SK-N-SH (cell line): ENCODE measurements around the gene EP400. TPM values are rescaled to one million over a fixed set of nuclear protein-coding genes. Genes with fewer than 3 reads are reported as not detected.

Source experiments
- CTCF ChIA-PET: fragments of 300-600, 350-600 bp; formaldehyde crosslinking; extraction: SDS; loops from one replicate; lab custom pipeline; 2021; lab: Yijun Ruan, JAX
- POLR2A ChIA-PET: fragments of 350-600 bp; sonication (Branson Sonifier 250); formaldehyde crosslinking; extraction: SDS; loops from one replicate; lab custom pipeline; 2020; ENCODE audit warnings: antibody characterized with exemption, inconsistent platforms; lab: Yijun Ruan, JAX
- DNase-seq: peaks from one replicate; pipeline ENCODE4 v3.0.0; 2012
- H2AFZ ChIP-seq: fragments of 200-600 bp; sonication (generic); 2 replicates; pipeline ENCODE4 v1.8.1; 2016; ENCODE audit warnings: antibody characterized with exemption, mild to moderate bottlenecking, low read depth
- H3F3A ChIP-seq: fragments of 200-600 bp; sonication (generic); replicated peaks from 2 replicates; pipeline ENCODE3; 2016; ENCODE audit warnings: antibody characterized with exemption, mild to moderate bottlenecking; ENCODE audit not compliant: insufficient read depth
- H3K27ac ChIP-seq, 2 experiments: fragments of 200-500 bp in 1 of 2; fragments of 200-600 bp in 1 of 2; sonication (Bioruptor generic) in 1 of 2; sonication (generic), shearing (Covaris generic) in 1 of 2; 2 replicates each; pipeline versions ENCODE4 v1.5.1 to v1.6.1; 2014 to 2016; ENCODE audit warnings: low read depth in 2 of 2, inconsistent platforms in 1 of 2, low read length in 1 of 2, mild to moderate bottlenecking in 1 of 2, mixed read lengths in 1 of 2
- H3K27me3 ChIP-seq: fragments of 200-600 bp; sonication (generic), shearing (Covaris generic); 2 replicates; pipeline ENCODE4 v1.6.1; 2016; ENCODE audit warnings: mixed run types; ENCODE audit not compliant: insufficient read depth
- H3K36me3 ChIP-seq, 2 experiments: fragments of 200-500 bp in 1 of 2; fragments of 200-600 bp in 1 of 2; sonication (Bioruptor generic) in 1 of 2; sonication (generic) in 1 of 2; replicated peaks in 1 of 2; 2 replicates each; pipeline versions ENCODE3 to v1.5.1; 2014 to 2016; ENCODE audit warnings: low read length in 1 of 2, mild to moderate bottlenecking in 1 of 2; ENCODE audit not compliant: insufficient read depth in 2 of 2, control insufficient read depth in 1 of 2
- H3K4me1 ChIP-seq, 2 experiments: fragments of 200-500 bp in 1 of 2; fragments of 200-600 bp in 1 of 2; sonication (Bioruptor generic) in 1 of 2; sonication (generic), shearing (Covaris generic) in 1 of 2; 2 replicates each; pipeline versions ENCODE4 v1.5.1 to v1.6.1; 2014 to 2016; ENCODE audit warnings: low read depth in 1 of 2, low read length in 1 of 2, mixed run types in 1 of 2; ENCODE audit not compliant: insufficient read depth in 2 of 2, control insufficient read depth in 1 of 2
- H3K4me2 ChIP-seq: fragments of 200-600 bp; sonication (generic), shearing (Covaris generic); 2 replicates; pipeline ENCODE4 v1.6.1; 2017; ENCODE audit warnings: mixed run types
- H3K4me3 ChIP-seq, 2 experiments: fragments of 200-500 bp in 1 of 2; fragments of 200-600 bp in 1 of 2; sonication (Bioruptor generic) in 1 of 2; sonication (generic), shearing (Covaris generic) in 1 of 2; 2 replicates each; pipeline versions ENCODE4 v1.5.1 to v1.8.1; 2014 to 2016; ENCODE audit warnings: low read depth in 2 of 2, inconsistent platforms in 1 of 2, low read length in 1 of 2, mild to moderate bottlenecking in 1 of 2, mixed read lengths in 1 of 2, moderate library complexity in 1 of 2
- H3K79me2 ChIP-seq: fragments of 200-600 bp; sonication (generic); 2 replicates; pipeline ENCODE4 v1.8.1; 2017; ENCODE audit warnings: mild to moderate bottlenecking; ENCODE audit not compliant: insufficient read depth
- H3K9ac ChIP-seq: fragments of 200-600 bp; sonication (generic); 2 replicates; pipeline ENCODE4 v1.6.1; 2017; ENCODE audit warnings: mixed run types
- H3K9me2 ChIP-seq: fragments of 200-600 bp; sonication (generic); 2 replicates; pipeline ENCODE4 v1.6.1; 2017; ENCODE audit warnings: mixed run types
- H3K9me3 ChIP-seq: fragments of 200-600 bp; sonication (generic); 2 replicates; pipeline ENCODE4 v1.6.1; 2017; ENCODE audit warnings: mixed run types, mild to moderate bottlenecking, moderate library complexity
- H4K20me1 ChIP-seq: fragments of 200-600 bp; sonication (generic); 2 replicates; pipeline ENCODE4 v1.6.1; 2017; ENCODE audit warnings: mild to moderate bottlenecking, mixed run types; ENCODE audit not compliant: insufficient read depth
- EP300 ChIP-seq, 2 experiments: IDR thresholded peaks; 2 replicates each; pipeline versions ENCODE4 v1.4.0 to v1.6.1; 2012; ENCODE audit warnings: borderline replicate concordance in 1 of 2, low read depth in 1 of 2, low read length in 1 of 2
- EZH2phosphoT487 ChIP-seq: fragments of 200-600 bp; sonication (generic); IDR thresholded peaks from 2 replicates; pipeline ENCODE4 v1.6.1; 2017; ENCODE audit warnings: low read depth, mixed run types, mild to moderate bottlenecking, antibody characterized with exemption, moderate library complexity, borderline replicate concordance
- FOXM1 ChIP-seq: IDR thresholded peaks from 2 replicates; pipeline ENCODE4 v1.4.0; 2012; ENCODE audit warnings: low read depth, mild to moderate bottlenecking
- GABPA ChIP-seq: IDR thresholded peaks from 2 replicates; pipeline ENCODE4 v1.4.0; 2012; ENCODE audit warnings: low read depth, mild to moderate bottlenecking
- GATA2 ChIP-seq: sonication (generic); formaldehyde crosslinking; IDR thresholded peaks from 2 replicates; pipeline ENCODE4 v1.5.0; 2020; ENCODE audit warnings: mild to moderate bottlenecking, missing genetic modification reagents
- MEF2A ChIP-seq: IDR thresholded peaks from 2 replicates; pipeline ENCODE4 v1.4.0; 2012; ENCODE audit warnings: low read depth, borderline replicate concordance
- MXI1 ChIP-seq: IDR thresholded peaks from 2 replicates; pipeline ENCODE4 v1.6.1; 2012; ENCODE audit warnings: mild to moderate bottlenecking, low read depth, low read length, improper control_type of control experiment
- NFIC ChIP-seq: IDR thresholded peaks from 2 replicates; pipeline ENCODE4 v1.4.0; 2012; ENCODE audit warnings: borderline replicate concordance
- NRF1 ChIP-seq: IDR thresholded peaks from 2 replicates; pipeline ENCODE4 v1.6.1; 2012; ENCODE audit warnings: low read depth, mild to moderate bottlenecking, low read length
- POLR2AphosphoS5 ChIP-seq: IDR thresholded peaks from 2 replicates; pipeline ENCODE4 v1.6.1; 2012; ENCODE audit warnings: low read depth, low read length
- RAD21 ChIP-seq: IDR thresholded peaks from 2 replicates; pipeline ENCODE4 v1.6.1; 2012; ENCODE audit warnings: mild to moderate bottlenecking, low read length
- SIN3A ChIP-seq: IDR thresholded peaks from 2 replicates; pipeline ENCODE4 v1.6.1; 2012; ENCODE audit warnings: low read depth, mild to moderate bottlenecking, low read length, moderate library complexity, borderline replicate concordance
- TEAD4 ChIP-seq: IDR thresholded peaks from 2 replicates; pipeline ENCODE4 v1.4.0; 2012; ENCODE audit warnings: mild to moderate bottlenecking, borderline replicate concordance; ENCODE audit not compliant: insufficient read depth
- WGBS: methylation state at CpG from one replicate; pipeline ENCODE4 v1.1.6; 2017; ENCODE audit warnings: low lambda C conversion rate; 5-methylcytosine and 5-hydroxymethylcytosine counted together
- polyA plus RNA-seq, 3 experiments: library from polyadenylated mRNA; depleted of rRNA; stranded (reverse); fragments of >200 nt; gene quantifications; 2 replicates each; pipeline ENCODE4 v1.2.3, GENCODE V29; 2012
- TF ChIP-seq, protein P1 (sequence below): IDR thresholded peaks from 2 replicates; pipeline ENCODE4; 2012
- TF ChIP-seq, protein P2 (sequence below): IDR thresholded peaks from 2 replicates; pipeline ENCODE4 v1.6.1; 2012; ENCODE audit warnings: mild to moderate bottlenecking, low read depth, low read length, moderate library complexity
- TF ChIP-seq, protein P3 (sequence below): IDR thresholded peaks from 2 replicates; pipeline ENCODE4 v1.4.0; 2012; ENCODE audit warnings: low read depth, borderline replicate concordance
- TF ChIP-seq, protein P4 (sequence below): fragments of 150-350 bp; IDR thresholded peaks from 2 replicates; pipeline ENCODE4 v1.6.1; 2017; ENCODE audit warnings: antibody characterized with exemption, low read length, low read depth, borderline replicate concordance

The EP400 gene
- polyA plus RNA-seq, 1 of the 3 experiments (the other 2 are of a cell fraction) = 7.0 TPM

DNA sequence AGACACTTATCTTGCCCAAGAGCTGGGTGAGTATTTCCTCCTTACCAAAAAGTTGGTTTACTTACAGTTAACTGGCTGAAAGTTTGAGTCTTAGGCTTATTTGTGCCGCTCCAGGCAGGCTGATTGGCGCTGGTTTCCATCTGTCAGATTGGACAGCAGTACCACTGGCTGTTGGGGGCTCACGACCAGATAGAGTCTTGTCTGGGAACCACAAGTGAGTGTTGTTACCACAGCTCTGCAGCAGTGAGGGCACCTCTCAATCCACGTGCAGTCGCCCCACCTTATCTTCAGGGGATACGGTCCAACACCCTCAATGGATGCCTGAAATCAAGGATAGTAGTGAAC lies 135.5 kb downstream of the EP400 start (continued):
- TF ChIP-seq, protein P1, sequence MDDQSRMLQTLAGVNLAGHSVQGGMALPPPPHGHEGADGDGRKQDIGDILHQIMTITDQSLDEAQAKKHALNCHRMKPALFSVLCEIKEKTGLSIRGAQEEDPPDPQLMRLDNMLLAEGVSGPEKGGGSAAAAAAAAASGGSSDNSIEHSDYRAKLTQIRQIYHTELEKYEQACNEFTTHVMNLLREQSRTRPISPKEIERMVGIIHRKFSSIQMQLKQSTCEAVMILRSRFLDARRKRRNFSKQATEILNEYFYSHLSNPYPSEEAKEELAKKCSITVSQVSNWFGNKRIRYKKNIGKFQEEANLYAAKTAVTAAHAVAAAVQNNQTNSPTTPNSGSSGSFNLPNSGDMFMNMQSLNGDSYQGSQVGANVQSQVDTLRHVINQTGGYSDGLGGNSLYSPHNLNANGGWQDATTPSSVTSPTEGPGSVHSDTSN = no peak
- TF ChIP-seq NFIC (no peak), RAD21 (no peak), TEAD4 (no peak), NRF1 (no peak), EP300 (IDR thresholded peaks at IDR 0.05; ENCODE audit: borderline replicate concordance in 1 of 2, low read depth in 1 of 2, low read length in 1 of 2) (no peak), FOXM1 (no peak), MEF2A (no peak)

DNA sequence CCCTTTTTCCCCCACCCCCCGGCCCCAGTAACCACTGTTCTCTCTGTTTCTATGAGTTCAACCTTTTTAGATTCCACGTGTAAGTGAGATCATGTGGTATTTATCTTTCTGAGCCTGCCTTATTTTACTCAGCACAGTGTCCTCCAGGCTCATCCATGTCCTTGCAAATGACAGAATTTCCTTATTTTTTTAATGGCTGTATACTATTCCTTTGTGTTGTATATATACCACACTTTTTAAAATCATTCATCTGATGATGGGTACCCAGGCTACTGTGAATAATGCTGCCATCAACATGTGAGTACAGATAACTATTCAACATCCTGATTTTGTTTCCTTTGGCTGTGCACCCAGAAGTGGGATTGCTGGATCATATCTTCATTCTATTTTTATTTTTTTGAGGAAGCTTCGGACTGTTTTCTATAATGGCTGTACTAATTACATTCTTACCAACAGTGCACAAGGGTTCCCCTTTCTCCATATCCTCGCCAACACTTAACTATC lies 139.7 kb downstream of the EP400 start:
- H3K9me3 ChIP-seq = no peaks in the 10 kb centered on the region
- no peak overlapping the region for H3K4me3 ChIP-seq
- 93% methylated on average over 4 of the region's 4 CpGs for WGBS
- H4K20me1 ChIP-seq = peaks cover 13% of the 10 kb centered on the region; the same call in 1 of the 2 replicates
- TF ChIP-seq TEAD4 = no peak
- TF ChIP-seq MEF2A = no peak
- TF ChIP-seq, protein P2, sequence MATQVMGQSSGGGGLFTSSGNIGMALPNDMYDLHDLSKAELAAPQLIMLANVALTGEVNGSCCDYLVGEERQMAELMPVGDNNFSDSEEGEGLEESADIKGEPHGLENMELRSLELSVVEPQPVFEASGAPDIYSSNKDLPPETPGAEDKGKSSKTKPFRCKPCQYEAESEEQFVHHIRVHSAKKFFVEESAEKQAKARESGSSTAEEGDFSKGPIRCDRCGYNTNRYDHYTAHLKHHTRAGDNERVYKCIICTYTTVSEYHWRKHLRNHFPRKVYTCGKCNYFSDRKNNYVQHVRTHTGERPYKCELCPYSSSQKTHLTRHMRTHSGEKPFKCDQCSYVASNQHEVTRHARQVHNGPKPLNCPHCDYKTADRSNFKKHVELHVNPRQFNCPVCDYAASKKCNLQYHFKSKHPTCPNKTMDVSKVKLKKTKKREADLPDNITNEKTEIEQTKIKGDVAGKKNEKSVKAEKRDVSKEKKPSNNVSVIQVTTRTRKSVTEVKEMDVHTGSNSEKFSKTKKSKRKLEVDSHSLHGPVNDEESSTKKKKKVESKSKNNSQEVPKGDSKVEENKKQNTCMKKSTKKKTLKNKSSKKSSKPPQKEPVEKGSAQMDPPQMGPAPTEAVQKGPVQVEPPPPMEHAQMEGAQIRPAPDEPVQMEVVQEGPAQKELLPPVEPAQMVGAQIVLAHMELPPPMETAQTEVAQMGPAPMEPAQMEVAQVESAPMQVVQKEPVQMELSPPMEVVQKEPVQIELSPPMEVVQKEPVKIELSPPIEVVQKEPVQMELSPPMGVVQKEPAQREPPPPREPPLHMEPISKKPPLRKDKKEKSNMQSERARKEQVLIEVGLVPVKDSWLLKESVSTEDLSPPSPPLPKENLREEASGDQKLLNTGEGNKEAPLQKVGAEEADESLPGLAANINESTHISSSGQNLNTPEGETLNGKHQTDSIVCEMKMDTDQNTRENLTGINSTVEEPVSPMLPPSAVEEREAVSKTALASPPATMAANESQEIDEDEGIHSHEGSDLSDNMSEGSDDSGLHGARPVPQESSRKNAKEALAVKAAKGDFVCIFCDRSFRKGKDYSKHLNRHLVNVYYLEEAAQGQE = no peak
- no peak for TF ChIP-seq EZH2phosphoT487
- TF ChIP-seq, protein P3, sequence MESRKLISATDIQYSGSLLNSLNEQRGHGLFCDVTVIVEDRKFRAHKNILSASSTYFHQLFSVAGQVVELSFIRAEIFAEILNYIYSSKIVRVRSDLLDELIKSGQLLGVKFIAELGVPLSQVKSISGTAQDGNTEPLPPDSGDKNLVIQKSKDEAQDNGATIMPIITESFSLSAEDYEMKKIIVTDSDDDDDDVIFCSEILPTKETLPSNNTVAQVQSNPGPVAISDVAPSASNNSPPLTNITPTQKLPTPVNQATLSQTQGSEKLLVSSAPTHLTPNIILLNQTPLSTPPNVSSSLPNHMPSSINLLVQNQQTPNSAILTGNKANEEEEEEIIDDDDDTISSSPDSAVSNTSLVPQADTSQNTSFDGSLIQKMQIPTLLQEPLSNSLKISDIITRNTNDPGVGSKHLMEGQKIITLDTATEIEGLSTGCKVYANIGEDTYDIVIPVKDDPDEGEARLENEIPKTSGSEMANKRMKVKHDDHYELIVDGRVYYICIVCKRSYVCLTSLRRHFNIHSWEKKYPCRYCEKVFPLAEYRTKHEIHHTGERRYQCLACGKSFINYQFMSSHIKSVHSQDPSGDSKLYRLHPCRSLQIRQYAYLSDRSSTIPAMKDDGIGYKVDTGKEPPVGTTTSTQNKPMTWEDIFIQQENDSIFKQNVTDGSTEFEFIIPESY = no peak
- TF ChIP-seq MXI1 = no peak
- TF ChIP-seq, protein P4, sequence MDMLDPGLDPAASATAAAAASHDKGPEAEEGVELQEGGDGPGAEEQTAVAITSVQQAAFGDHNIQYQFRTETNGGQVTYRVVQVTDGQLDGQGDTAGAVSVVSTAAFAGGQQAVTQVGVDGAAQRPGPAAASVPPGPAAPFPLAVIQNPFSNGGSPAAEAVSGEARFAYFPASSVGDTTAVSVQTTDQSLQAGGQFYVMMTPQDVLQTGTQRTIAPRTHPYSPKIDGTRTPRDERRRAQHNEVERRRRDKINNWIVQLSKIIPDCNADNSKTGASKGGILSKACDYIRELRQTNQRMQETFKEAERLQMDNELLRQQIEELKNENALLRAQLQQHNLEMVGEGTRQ = no peak
- TF ChIP-seq NFIC = no peak
- no peak for TF ChIP-seq POLR2AphosphoS5
- TF ChIP-seq GABPA = no peak
- no peak for TF ChIP-seq GATA2 (CRISPR knock-in tag)
- TF ChIP-seq SIN3A = no peak
- peaks cover 87% of the 10 kb centered on the region for H3K79me2 ChIP-seq
- H3K9ac ChIP-seq = no peak overlapping the region
- H2AFZ ChIP-seq = no peak overlapping the region
- DNase-seq = no peak
- H3K27ac ChIP-seq = no peak overlapping the region
- no peaks in the 10 kb centered on the region for H3K9me2 ChIP-seq
- no peaks in the 10 kb centered on the region for H3K27me3 ChIP-seq
- H3K36me3 ChIP-seq = peaks cover 7 to 32% of the 10 kb centered on the region in 2 experiments
- ChIA-PET POLR2A (no interaction called here), CTCF (no interaction called here)
- peaks cover 0 to 8% of the 10 kb centered on the region in 2 experiments; a peak in 2 of 4 replicates for H3K4me1 ChIP-seq
- peaks cover 25% of the 10 kb centered on the region for H3F3A ChIP-seq
- H3K4me2 ChIP-seq = no peak overlapping the region
